Peyer's patch (tissue), 4 donors: ENCODE data around the gene BCL11A.

Experiments used
- POLR2A ChIP-seq, 2 donors: fragments of 450-650 bp; IDR thresholded peaks; one replicate each; pipeline ENCODE4 v1.5.1; 2017; ENCODE audit warnings: antibody characterized with exemption in 2 of 2, mild to moderate bottlenecking in 2 of 2, moderate library complexity in 2 of 2
- TF ChIP-seq, protein P1 (sequence below), 6 experiments: fragments of 450-650 bp in 4 of 6; fragments of 200-600 bp in 2 of 6; sonication (generic) in 1 of 6; IDR thresholded peaks; one replicate each; pipeline ENCODE4 v1.5.1; 2017 to 2019; ENCODE audit warnings: antibody characterized with exemption in 6 of 6, mild to moderate bottlenecking in 3 of 6, moderate library complexity in 1 of 6

DNA sequence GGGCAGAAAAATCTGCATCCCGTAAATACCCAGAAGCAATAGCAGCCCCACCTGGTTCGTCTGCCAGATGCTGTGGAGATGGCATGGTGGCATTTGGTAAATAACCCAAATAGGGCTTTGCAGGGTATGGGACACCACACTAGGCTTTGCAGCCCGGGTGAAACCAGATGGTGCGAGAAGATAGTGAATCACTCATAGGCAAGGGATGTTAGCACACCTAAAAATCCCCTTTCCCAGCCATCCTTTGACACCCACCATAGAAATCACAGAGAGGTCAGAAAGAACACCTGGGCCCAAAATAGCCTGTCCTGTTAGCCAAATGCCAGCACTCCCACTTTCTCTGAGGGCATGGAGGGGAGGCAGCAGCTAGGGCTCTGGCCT lies 47.6 kb downstream of the BCL11A start:
- TF ChIP-seq, protein P1, sequence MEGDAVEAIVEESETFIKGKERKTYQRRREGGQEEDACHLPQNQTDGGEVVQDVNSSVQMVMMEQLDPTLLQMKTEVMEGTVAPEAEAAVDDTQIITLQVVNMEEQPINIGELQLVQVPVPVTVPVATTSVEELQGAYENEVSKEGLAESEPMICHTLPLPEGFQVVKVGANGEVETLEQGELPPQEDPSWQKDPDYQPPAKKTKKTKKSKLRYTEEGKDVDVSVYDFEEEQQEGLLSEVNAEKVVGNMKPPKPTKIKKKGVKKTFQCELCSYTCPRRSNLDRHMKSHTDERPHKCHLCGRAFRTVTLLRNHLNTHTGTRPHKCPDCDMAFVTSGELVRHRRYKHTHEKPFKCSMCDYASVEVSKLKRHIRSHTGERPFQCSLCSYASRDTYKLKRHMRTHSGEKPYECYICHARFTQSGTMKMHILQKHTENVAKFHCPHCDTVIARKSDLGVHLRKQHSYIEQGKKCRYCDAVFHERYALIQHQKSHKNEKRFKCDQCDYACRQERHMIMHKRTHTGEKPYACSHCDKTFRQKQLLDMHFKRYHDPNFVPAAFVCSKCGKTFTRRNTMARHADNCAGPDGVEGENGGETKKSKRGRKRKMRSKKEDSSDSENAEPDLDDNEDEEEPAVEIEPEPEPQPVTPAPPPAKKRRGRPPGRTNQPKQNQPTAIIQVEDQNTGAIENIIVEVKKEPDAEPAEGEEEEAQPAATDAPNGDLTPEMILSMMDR (IDR thresholded peaks at IDR 0.05) = no peak
- no peak for TF ChIP-seq POLR2A (IDR thresholded peaks at IDR 0.05)
